Ascending aorta (tissue), 2 donors: ENCODE data around the gene ENPP6. TPM values are rescaled to one million over a fixed set of nuclear protein-coding genes. Genes with fewer than 3 reads are reported as not detected.

Experiments
- DNase-seq, 2 donors: peaks; one replicate each; pipeline ENCODE4 v3.0.0-alpha.2; 2019; ENCODE audit warnings: low spot score in 2 of 2
- H3K27ac ChIP-seq, 2 donors: fragments of 200-600 bp; sonication (generic); one replicate each; pipeline ENCODE4 v1.5.1; 2016 to 2017; ENCODE audit warnings: mild to moderate bottlenecking in 1 of 2
- H3K27me3 ChIP-seq: fragments of 200-600 bp; sonication (generic); one replicate; pipeline ENCODE4 v1.5.1; 2017
- H3K36me3 ChIP-seq, 2 donors: fragments of 200-600 bp; sonication (generic); one replicate each; pipeline ENCODE4 v1.5.1; 2016
- H3K4me1 ChIP-seq, 2 donors: fragments of 200-600 bp; sonication (generic); one replicate each; pipeline ENCODE4 v1.5.1; 2016 to 2017; ENCODE audit warnings: mild to moderate bottlenecking in 1 of 2
- H3K4me3 ChIP-seq, 2 donors: fragments of 200-600 bp; sonication (generic); one replicate each; pipeline ENCODE4 v1.5.1; 2016 to 2017; ENCODE audit warnings: mild to moderate bottlenecking in 1 of 2
- H3K9me3 ChIP-seq, 2 donors: fragments of 200-600 bp; sonication (generic); one replicate each; pipeline ENCODE4 v1.5.1; 2016
- CTCF ChIP-seq, 3 experiments: fragments of 200-600 bp in 2 of 3; fragments of 450-650 bp in 1 of 3; sonication (generic) in 2 of 3; IDR thresholded peaks; one replicate each; pipeline ENCODE4 v1.5.1; 2016 to 2019; ENCODE audit warnings: antibody characterized with exemption in 3 of 3, mild to moderate bottlenecking in 1 of 3, moderate library complexity in 1 of 3
- intact Hi-C: fragments of 100-400 bp; cut with DNase I; formaldehyde crosslinking; loops from one replicate; pipeline ENCODE4 v1.15.1; 2023
- total RNA-seq: library from RNA; depleted of rRNA; stranded (reverse); fragments of >200 nt; gene quantifications from one replicate; pipeline ENCODE4 v1.1.0, GENCODE V29; 2016

Gene ENPP6
- total RNA-seq, 1 donor from 2014 or later, result not detected

- H3K4me1 ChIP-seq, result no peaks in the 10 kb centered on the region
- no peaks in the 10 kb centered on the region for H3K9me3 ChIP-seq
- DNase-seq, result no peak
- no peak overlapping the region for H3K4me3 ChIP-seq
- H3K27ac ChIP-seq, result no peak overlapping the region
- no peaks in the 10 kb centered on the region for H3K36me3 ChIP-seq
- no peak for TF ChIP-seq CTCF (IDR thresholded peaks at IDR 0.05)
- no peaks in the 10 kb centered on the region for H3K27me3 ChIP-seq
- intact Hi-C loops, result no loop called here
Measured at GRCh38 chr4:184094532-184095159, 123.0 kb downstream of the ENPP6 start.

- Histone ChIP-seq H3K4me1 (no peaks in the 10 kb centered on the region), H3K36me3 (no peaks in the 10 kb centered on the region), H3K9me3 (no peaks in the 10 kb centered on the region), H3K27me3 (no peaks in the 10 kb centered on the region), H3K4me3 (no peak overlapping the region), H3K27ac (no peak overlapping the region)
- no peak for DNase-seq
- intact Hi-C loops, result no loop called here
- no peak for TF ChIP-seq CTCF (IDR thresholded peaks at IDR 0.05)
Measured at GRCh38 chr4:184091986-184092385, 125.7 kb downstream of the ENPP6 start.

- intact Hi-C loops, result no loop called here
- Histone ChIP-seq H3K9me3 (no peaks in the 10 kb centered on the region), H3K4me3 (no peak overlapping the region), H3K36me3 (no peaks in the 10 kb centered on the region), H3K4me1 (no peaks in the 10 kb centered on the region), H3K27me3 (no peaks in the 10 kb centered on the region), H3K27ac (no peak overlapping the region)
- no peak for TF ChIP-seq CTCF (IDR thresholded peaks at IDR 0.05)
- no peak for DNase-seq
Measured at GRCh38 chr4:184090571-184090970, 127.1 kb downstream of the ENPP6 start.

GRCh38 chr4:184080674-184081073, 137.0 kb downstream of the ENPP6 start:
- Histone ChIP-seq H3K4me1 (no peaks in the 10 kb centered on the region), H3K9me3 (no peaks in the 10 kb centered on the region), H3K4me3 (no peak overlapping the region), H3K36me3 (no peaks in the 10 kb centered on the region), H3K27ac (no peak overlapping the region), H3K27me3 (no peaks in the 10 kb centered on the region)
- intact Hi-C loops, result no loop called here
- no peak for DNase-seq
- TF ChIP-seq CTCF (IDR thresholded peaks at IDR 0.05), result no peak

- no peak overlapping the region for H3K27ac ChIP-seq
- peaks cover 0 to 10% of the 10 kb centered on the region in 2 donors for H3K9me3 ChIP-seq
- DNase-seq, result no peak
- no peaks in the 10 kb centered on the region for H3K27me3 ChIP-seq
- intact Hi-C loops, result no loop called here
- no peak overlapping the region for H3K4me3 ChIP-seq
- H3K36me3 ChIP-seq, result no peaks in the 10 kb centered on the region
- TF ChIP-seq CTCF (IDR thresholded peaks at IDR 0.05), result no peak
- no peaks in the 10 kb centered on the region for H3K4me1 ChIP-seq
Measured at GRCh38 chr4:184074677-184075388, 142.8 kb downstream of the ENPP6 start.
